Endothelial cell of umbilical vein (primary cell): ENCODE measurements around the gene SIM1. TPM values are rescaled to one million over a fixed set of nuclear protein-coding genes. Genes with fewer than 3 reads are reported as not detected.

ENCODE experiments used
- BruUV-seq: library from RNA; stranded (reverse); fragments of 400-500 nt; replicated peaks from 2 replicates; lab custom pipeline; 2021; lab: Mats Ljungman, UMichigan
- CTCF ChIA-PET: fragments of 300-600, 350-600 bp; sonication (Branson Sonifier 250); formaldehyde crosslinking; loops from one replicate; lab custom pipeline; 2021; ENCODE audit warnings: antibody characterized with exemption, inconsistent platforms; lab: Charles Lee
- POLR2A ChIA-PET: fragments of 300-600, 350-600 bp; sonication (Branson Sonifier 250); formaldehyde crosslinking; loops from one replicate; lab custom pipeline; 2021; ENCODE audit warnings: antibody characterized with exemption, inconsistent platforms; lab: Charles Lee
- DNase-seq: peaks from one replicate; pipeline ENCODE4 v3.0.0-alpha.2; 2011; ENCODE audit warnings: low read depth, low spot score
- FAIRE-seq: peaks from 2 replicates; lab custom pipeline; 2011; peaks lifted over from hg19 to GRCh38; lab: Jason Lieb, UNC
- H2AFZ ChIP-seq: 2 replicates; pipeline ENCODE4 v1.6.0; 2012; ENCODE audit warnings: low read depth, low read length, control low read depth, inconsistent platforms
- H3K27ac ChIP-seq: 2 replicates; pipeline ENCODE4 v1.5.1; 2011; ENCODE audit warnings: low read depth, mild to moderate bottlenecking, control low read depth, low read length, moderate library complexity; ENCODE audit not compliant: insufficient read depth
- H3K27me3 ChIP-seq, 2 experiments: 2 replicates each; pipeline versions ENCODE4 v1.6.0 to v1.6.1; 2011; ENCODE audit warnings: low read length in 2 of 2, mixed read lengths in 1 of 2; ENCODE audit not compliant: control insufficient read depth in 2 of 2, insufficient read depth in 2 of 2
- H3K36me3 ChIP-seq, 2 experiments: 2 replicates in 1 of 2; 3 replicates in 1 of 2; pipeline ENCODE4 v1.5.1; 2011; ENCODE audit warnings: low read length in 2 of 2, mild to moderate bottlenecking in 1 of 2, moderate library complexity in 1 of 2; ENCODE audit not compliant: control insufficient read depth in 2 of 2, insufficient read depth in 2 of 2; ENCODE audit errors: extremely low read depth in 1 of 2
- H3K4me1 ChIP-seq: 3 replicates; pipeline ENCODE4 v1.5.1; 2011; ENCODE audit warnings: mild to moderate bottlenecking, low read length; ENCODE audit not compliant: control insufficient read depth, insufficient read depth; ENCODE audit errors: extremely low read depth
- H3K4me2 ChIP-seq: 2 replicates; pipeline ENCODE4 v1.6.1; 2011; ENCODE audit warnings: low read length, control low read depth, mixed read lengths; ENCODE audit not compliant: insufficient read depth
- H3K4me3 ChIP-seq, 3 experiments: fragments of 200-600 bp in 1 of 3; sonication (generic), shearing (Covaris generic) in 1 of 3; replicated peaks in 1 of 3; 2 replicates each; pipeline ENCODE4 v1.5.1; 2011 to 2016; ENCODE audit warnings: control low read depth in 3 of 3, low read length in 3 of 3, mild to moderate bottlenecking in 2 of 3, inconsistent platforms in 1 of 3, low read depth in 1 of 3, moderate library complexity in 1 of 3; ENCODE audit not compliant: insufficient read depth in 1 of 3
- H3K79me2 ChIP-seq: 2 replicates; pipeline ENCODE4 v1.6.0; 2012; ENCODE audit warnings: low read length, inconsistent platforms; ENCODE audit not compliant: control insufficient read depth, insufficient read depth
- H3K9ac ChIP-seq: replicated peaks from 2 replicates; pipeline ENCODE3; 2011; ENCODE audit warnings: low read length, control low read depth; ENCODE audit not compliant: insufficient read depth; ENCODE audit errors: extremely low read depth
- H3K9me1 ChIP-seq: replicated peaks from 3 replicates; pipeline ENCODE4 v1.6.0; 2011; ENCODE audit warnings: mild to moderate bottlenecking, low read length; ENCODE audit not compliant: control insufficient read depth, insufficient read depth; ENCODE audit errors: extremely low read depth
- H3K9me3 ChIP-seq: replicated peaks from 2 replicates; pipeline ENCODE4 v1.5.1; 2012; ENCODE audit warnings: low read length, inconsistent platforms; ENCODE audit not compliant: control insufficient read depth, insufficient read depth
- H4K20me1 ChIP-seq: replicated peaks from 2 replicates; pipeline ENCODE3; 2011; ENCODE audit warnings: mild to moderate bottlenecking, low read length; ENCODE audit not compliant: control insufficient read depth, insufficient read depth; ENCODE audit errors: extremely low read depth
- EZH2 ChIP-seq: IDR thresholded peaks from 2 replicates; pipeline ENCODE4 v1.6.1; 2012; ENCODE audit warnings: borderline replicate concordance, low read depth, mild to moderate bottlenecking, moderate library complexity, low read length, inconsistent platforms; ENCODE audit not compliant: severe bottlenecking
- FOS ChIP-seq: IDR thresholded peaks from 2 replicates; pipeline ENCODE4 v1.6.1; 2011; ENCODE audit warnings: mild to moderate bottlenecking, low read length, moderate library complexity, borderline replicate concordance; ENCODE audit not compliant: insufficient read depth
- GATA2 ChIP-seq: IDR thresholded peaks from 2 replicates; pipeline ENCODE4 v1.7.0; 2011; ENCODE audit warnings: low read depth, mild to moderate bottlenecking, moderate library complexity, mixed read lengths, low read length; ENCODE audit not compliant: insufficient read length, insufficient read depth
- JUN ChIP-seq: IDR thresholded peaks from 2 replicates; pipeline ENCODE4 v1.6.1; 2011; ENCODE audit warnings: borderline replicate concordance, low read depth; ENCODE audit not compliant: insufficient read length, insufficient read depth
- MYC ChIP-seq: IDR thresholded peaks from one replicate; pipeline ENCODE4 v1.6.1; 2011; ENCODE audit warnings: mild to moderate bottlenecking, low read depth, low read length
- POLR2A ChIP-seq: IDR thresholded peaks from 2 replicates; pipeline ENCODE4 v1.6.1; 2012; ENCODE audit warnings: low read depth, mild to moderate bottlenecking, control low read depth, low read length
- POLR2AphosphoS5 ChIP-seq: IDR thresholded peaks from 2 replicates; pipeline ENCODE4 v1.6.1; 2012; ENCODE audit warnings: low read depth, mild to moderate bottlenecking, control low read depth, low read length, moderate library complexity; ENCODE audit not compliant: insufficient read depth
- dilution Hi-C: fragments of 300-500 bp; cut with MboI; formaldehyde crosslinking; loops from one replicate; pipeline ENCODE4 v1.15.0; 2019; ENCODE audit warnings: low sequenced_read_pairs; ENCODE audit not compliant: extremely low pct_ligation_motif_present
- intact Hi-C: fragments of 100-400 bp; cut with micrococcal nuclease; formaldehyde crosslinking; loops from one replicate; pipeline ENCODE4 v1.10.0; 2022
- polyA plus RNA-seq, 4 experiments: library from polyadenylated mRNA; depleted of rRNA in 3 of 4; stranded (reverse) in 3 of 4; unstranded in 1 of 4; fragments of >200 nt; gene quantifications; 2 replicates each; pipeline versions ENCODE4 v1.2.1 to v1.2.3, GENCODE V29; 2011 to 2012; ENCODE audit warnings: missing spikeins in 1 of 4
- total RNA-seq: library from RNA; stranded (reverse); gene quantifications from 2 replicates; pipeline ENCODE4 v1.2.3, GENCODE V29; 2021
- TF ChIP-seq, protein P1 (sequence below): IDR thresholded peaks from 2 replicates; pipeline ENCODE4 v1.6.1; 2011; ENCODE audit not compliant: insufficient read depth, insufficient read length
- TF ChIP-seq, protein P2 (sequence below), 2 donors: IDR thresholded peaks; 1 replicate in 1 of 2; 2 replicates in 1 of 2; pipeline ENCODE4 v1.5.1; 2011; ENCODE audit warnings: low read length in 2 of 2, mild to moderate bottlenecking in 2 of 2, moderate library complexity in 2 of 2, control low read depth in 1 of 2, inconsistent platforms in 1 of 2, low read depth in 1 of 2; ENCODE audit not compliant: insufficient read depth in 1 of 2; ENCODE audit errors: extremely low read depth in 1 of 2

The SIM1 gene
- total and polyA plus RNA-seq, 2 donors (not counting 3 experiments of a cell fraction or from before 2014, with no cell fraction given) = 0.14 to 0.29 TPM

DNA sequence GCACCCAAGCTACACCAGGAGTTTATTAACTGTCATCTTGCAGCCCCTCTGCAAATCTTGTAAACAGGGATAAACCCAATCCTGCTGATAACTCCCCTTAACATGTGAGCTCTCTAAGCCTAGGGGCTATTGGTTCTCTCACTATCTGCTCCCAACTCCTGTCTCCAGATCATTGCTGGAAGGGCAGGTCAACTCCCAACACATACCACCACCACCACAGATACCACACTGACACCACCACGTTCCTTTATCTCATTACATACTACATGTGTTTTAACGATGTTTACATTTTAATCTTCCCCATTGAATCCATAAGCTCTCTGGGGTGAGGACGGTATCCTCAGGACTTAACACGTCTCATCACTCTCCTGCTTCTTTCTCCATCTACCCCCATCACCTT is 51.8 kb downstream of the SIM1 start:
- H3K27me3 ChIP-seq = no peaks in the 10 kb centered on the region
- no peak for FAIRE-seq
- H4K20me1 ChIP-seq = no peaks in the 10 kb centered on the region
- no peak overlapping the region for H3K27ac ChIP-seq
- H3K9me1 ChIP-seq = no peaks in the 10 kb centered on the region
- H3K4me3 ChIP-seq = no peak overlapping the region
- intact Hi-C loops = no loop called here
- no peak overlapping the region for H3K4me2 ChIP-seq
- dilution Hi-C loops = no loop called here
- POLR2A ChIA-PET = no interaction called here
- H3K36me3 ChIP-seq = no peaks in the 10 kb centered on the region
- no TSS peak for BruUV-seq
- H3K9me3 ChIP-seq = no peaks in the 10 kb centered on the region
- CTCF ChIA-PET = no interaction called here
- no peak overlapping the region for H2AFZ ChIP-seq
- TF ChIP-seq EZH2 = no peak
- H3K4me1 ChIP-seq = no peaks in the 10 kb centered on the region
- no peak overlapping the region for H3K9ac ChIP-seq
- DNase-seq = no peak
- H3K79me2 ChIP-seq = no peaks in the 10 kb centered on the region

DNA sequence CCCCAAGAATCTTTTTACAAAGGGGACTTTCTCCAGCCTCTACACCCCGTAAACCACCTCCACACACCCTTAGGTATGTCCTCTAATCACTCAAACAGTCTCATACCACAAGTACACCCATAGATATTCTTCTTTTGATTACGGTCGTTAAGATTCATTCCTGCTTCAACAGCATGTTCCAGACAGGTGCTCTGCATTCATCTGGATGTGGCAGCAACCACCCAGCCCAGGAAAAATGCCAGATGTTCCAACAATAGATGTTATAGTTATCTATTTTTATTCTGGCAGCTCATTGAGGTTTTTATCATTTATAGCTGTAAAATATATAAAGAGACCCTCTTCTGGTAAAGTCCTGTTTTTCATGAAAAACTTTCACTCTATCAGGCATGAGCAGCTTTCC is 60.7 kb downstream of the SIM1 start:
- Histone ChIP-seq H3K9ac (no peak overlapping the region), H3K79me2 (no peaks in the 10 kb centered on the region), H3K4me1 (no peaks in the 10 kb centered on the region), H3K4me3 (no peak overlapping the region), H3K36me3 (no peaks in the 10 kb centered on the region), H2AFZ (no peak overlapping the region), H4K20me1 (no peaks in the 10 kb centered on the region), H3K27ac (no peak overlapping the region), H3K9me1 (no peaks in the 10 kb centered on the region), H3K4me2 (no peak overlapping the region), H3K27me3 (no peaks in the 10 kb centered on the region), H3K9me3 (no peaks in the 10 kb centered on the region)
- FAIRE-seq = no peak
- TF ChIP-seq MYC = no peak
- no peak for TF ChIP-seq POLR2A
- no peak for TF ChIP-seq JUN
- no peak for TF ChIP-seq FOS
- TF ChIP-seq EZH2 = no peak
- TF ChIP-seq, protein P1, sequence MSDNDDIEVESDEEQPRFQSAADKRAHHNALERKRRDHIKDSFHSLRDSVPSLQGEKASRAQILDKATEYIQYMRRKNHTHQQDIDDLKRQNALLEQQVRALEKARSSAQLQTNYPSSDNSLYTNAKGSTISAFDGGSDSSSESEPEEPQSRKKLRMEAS = no peak
- TF ChIP-seq POLR2AphosphoS5 = no peak
- TF ChIP-seq, protein P2, sequence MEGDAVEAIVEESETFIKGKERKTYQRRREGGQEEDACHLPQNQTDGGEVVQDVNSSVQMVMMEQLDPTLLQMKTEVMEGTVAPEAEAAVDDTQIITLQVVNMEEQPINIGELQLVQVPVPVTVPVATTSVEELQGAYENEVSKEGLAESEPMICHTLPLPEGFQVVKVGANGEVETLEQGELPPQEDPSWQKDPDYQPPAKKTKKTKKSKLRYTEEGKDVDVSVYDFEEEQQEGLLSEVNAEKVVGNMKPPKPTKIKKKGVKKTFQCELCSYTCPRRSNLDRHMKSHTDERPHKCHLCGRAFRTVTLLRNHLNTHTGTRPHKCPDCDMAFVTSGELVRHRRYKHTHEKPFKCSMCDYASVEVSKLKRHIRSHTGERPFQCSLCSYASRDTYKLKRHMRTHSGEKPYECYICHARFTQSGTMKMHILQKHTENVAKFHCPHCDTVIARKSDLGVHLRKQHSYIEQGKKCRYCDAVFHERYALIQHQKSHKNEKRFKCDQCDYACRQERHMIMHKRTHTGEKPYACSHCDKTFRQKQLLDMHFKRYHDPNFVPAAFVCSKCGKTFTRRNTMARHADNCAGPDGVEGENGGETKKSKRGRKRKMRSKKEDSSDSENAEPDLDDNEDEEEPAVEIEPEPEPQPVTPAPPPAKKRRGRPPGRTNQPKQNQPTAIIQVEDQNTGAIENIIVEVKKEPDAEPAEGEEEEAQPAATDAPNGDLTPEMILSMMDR (IDR thresholded peaks at IDR 0.05; ENCODE audit: extremely low read depth in 1 of 2, insufficient read depth in 1 of 2, low read depth in 1 of 2, low read length in 2 of 2) = no peak
- no peak for TF ChIP-seq GATA2
- dilution Hi-C loops = no loop called here
- POLR2A ChIA-PET = no interaction called here
- intact Hi-C loops = no loop called here
- CTCF ChIA-PET = no interaction called here
- DNase-seq = no peak
- no TSS peak for BruUV-seq
